A549 (cell line): ENCODE measurements around the gene SLC2A4RG. TPM values are rescaled to one million over a fixed set of nuclear protein-coding genes. Genes with fewer than 3 reads are reported as not detected.

Source experiments
- ATAC-seq, 2 experiments: fragments of 200-7000 bp in 1 of 2; fragments of >200 bp in 1 of 2; cut with Nextera tagmentation in 1 of 2; cut with Tn5 transposase in 1 of 2; 3 replicates each; pipeline versions ENCODE4 v1.8.0 to v1.9.1; 2018 to 2020; ENCODE audit warnings: mild to moderate bottlenecking in 1 of 2, moderate library complexity in 1 of 2
- CTCF ChIA-PET: fragments of 300-600 bp; sonication (Branson Sonifier 250); formaldehyde crosslinking; extraction: SDS; loops from one replicate; lab custom pipeline; 2021; ENCODE audit warnings: antibody characterized with exemption, inconsistent platforms; lab: Yijun Ruan, JAX
- POLR2A ChIA-PET: fragments of 350-600 bp; formaldehyde crosslinking; extraction: SDS; loops from one replicate; lab custom pipeline; 2021; ENCODE audit warnings: antibody characterized with exemption, inconsistent platforms; lab: Yijun Ruan, JAX
- DNase-seq, 2 experiments: peaks; one replicate each; pipeline versions ENCODE4 v3.0.0 to v3.0.0-alpha.2; 2011 to 2016; ENCODE audit warnings: low read depth in 1 of 2, low spot score in 1 of 2
- FAIRE-seq: peaks from 2 replicates; lab custom pipeline; 2011; peaks lifted over from hg19 to GRCh38; lab: Jason Lieb, UNC
- H3K27ac ChIP-seq, 2 experiments: fragments of >200 bp; sonication (Bioruptor Twin); formaldehyde crosslinking; 3 replicates each; pipeline ENCODE4 v1.5.1; 2016 to 2017
- H3K4me1 ChIP-seq: fragments of >200 bp; sonication (Bioruptor Twin); formaldehyde crosslinking; 3 replicates; pipeline ENCODE4 v1.6.1; 2016
- H3K4me2 ChIP-seq: fragments of >200 bp; sonication (Bioruptor Twin); formaldehyde crosslinking; 3 replicates; pipeline ENCODE4 v1.6.1; 2016
- H3K4me3 ChIP-seq: fragments of >200 bp; sonication (Bioruptor Twin); formaldehyde crosslinking; 3 replicates; pipeline ENCODE4 v1.5.1; 2016
- H3K9me3 ChIP-seq: fragments of >200 bp; sonication (Bioruptor Twin); formaldehyde crosslinking; 3 replicates; pipeline ENCODE4 v1.6.1; 2016
- BCL3 ChIP-seq: fragments of >200 bp; sonication (Bioruptor Twin); formaldehyde crosslinking; IDR thresholded peaks from 3 replicates; pipeline ENCODE4 v1.6.1; 2016
- CBX2 ChIP-seq: fragments of 200-600 bp; sonication (generic); IDR thresholded peaks from 2 replicates; pipeline ENCODE4 v1.6.1; 2016; ENCODE audit warnings: low read depth, mild to moderate bottlenecking, borderline replicate concordance
- CTCF ChIP-seq: fragments of >200 bp; sonication (Bioruptor Twin); formaldehyde crosslinking; IDR thresholded peaks from 3 replicates; pipeline ENCODE4 v1.5.1; 2016
- E2F6 ChIP-seq: IDR thresholded peaks from 2 replicates; pipeline ENCODE4 v1.6.1; 2012; ENCODE audit warnings: low read depth, borderline replicate concordance
- EHF ChIP-seq: fragments of 250-450 bp; sonication (Bioruptor Pico); IDR thresholded peaks from 2 replicates; pipeline ENCODE4 v1.5.0; 2020; ENCODE audit warnings: mild to moderate bottlenecking
- EP300 ChIP-seq, 2 experiments: fragments of >200 bp; sonication (Bioruptor Twin); formaldehyde crosslinking; IDR thresholded peaks; 2 replicates in 1 of 2; 3 replicates in 1 of 2; pipeline ENCODE4 v1.6.1; 2016 to 2017
- FOSB ChIP-seq: fragments of 250-450 bp; sonication (Bioruptor Pico); IDR thresholded peaks from 2 replicates; pipeline ENCODE4 v1.5.0; 2020; ENCODE audit warnings: mild to moderate bottlenecking, moderate library complexity
- FOXS1 ChIP-seq: fragments of 250-450 bp; sonication (Bioruptor Pico); IDR thresholded peaks from 2 replicates; pipeline ENCODE4 v1.5.0; 2020; ENCODE audit warnings: mild to moderate bottlenecking, moderate library complexity
- HMGXB4 ChIP-seq: fragments of 250-450 bp; sonication (Bioruptor Pico); IDR thresholded peaks from 2 replicates; pipeline ENCODE4 v1.5.0; 2021; ENCODE audit warnings: mild to moderate bottlenecking, moderate library complexity, borderline replicate concordance
- HOXB13 ChIP-seq: fragments of 250-450 bp; sonication (Bioruptor Pico); IDR thresholded peaks from 2 replicates; pipeline ENCODE4 v1.5.0; 2020; ENCODE audit warnings: low read depth, mild to moderate bottlenecking, moderate library complexity
- HOXB5 ChIP-seq: fragments of 250-450 bp; sonication (Bioruptor Pico); IDR thresholded peaks from 2 replicates; pipeline ENCODE4 v1.5.0; 2020; ENCODE audit warnings: mild to moderate bottlenecking, moderate library complexity
- JUN ChIP-seq, 2 experiments: fragments of >200 bp; sonication (Bioruptor Twin); formaldehyde crosslinking; IDR thresholded peaks; 2 replicates in 1 of 2; 3 replicates in 1 of 2; pipeline ENCODE4 v1.6.1; 2016 to 2017
- KDM1A ChIP-seq: fragments of 200-600 bp; sonication (generic); IDR thresholded peaks from 2 replicates; pipeline ENCODE4 v1.6.1; 2016; ENCODE audit warnings: low read depth, mild to moderate bottlenecking
- MAFK ChIP-seq: fragments of 450-650 bp; IDR thresholded peaks from 2 replicates; pipeline ENCODE4 v1.6.1; 2014; ENCODE audit not compliant: partially characterized antibody
- PBX3 ChIP-seq: IDR thresholded peaks from 2 replicates; pipeline ENCODE4 v1.6.1; 2012
- PHF8 ChIP-seq: fragments of 200-600 bp; sonication (generic); IDR thresholded peaks from 2 replicates; pipeline ENCODE4 v1.6.1; 2016; ENCODE audit warnings: low read depth, mild to moderate bottlenecking, antibody characterized with exemption, moderate library complexity, borderline replicate concordance
- RFX5 ChIP-seq: fragments of 450-650 bp; IDR thresholded peaks from 2 replicates; pipeline ENCODE4 v1.7.1; 2014; ENCODE audit warnings: antibody characterized with exemption, mild to moderate bottlenecking, moderate library complexity
- SREBF2 ChIP-seq: fragments of 450-650 bp; IDR thresholded peaks from 2 replicates; pipeline ENCODE4 v1.6.1; 2014; ENCODE audit warnings: mild to moderate bottlenecking, moderate library complexity
- TFCP2L1 ChIP-seq: fragments of 250-450 bp; sonication (Bioruptor Pico); IDR thresholded peaks from 2 replicates; pipeline ENCODE4 v1.5.0; 2021; ENCODE audit warnings: mild to moderate bottlenecking
- ZC3H11A ChIP-seq: fragments of 450-650 bp; IDR thresholded peaks from 2 replicates; pipeline ENCODE4 v1.6.1; 2014; ENCODE audit warnings: antibody characterized with exemption, mild to moderate bottlenecking
- ZNF302 ChIP-seq: fragments of 250-450 bp; sonication (Bioruptor Pico); IDR thresholded peaks from 2 replicates; pipeline ENCODE4 v1.9.0; 2021; ENCODE audit warnings: inconsistent platforms, mild to moderate bottlenecking, moderate library complexity
- ZSCAN20 ChIP-seq: fragments of 250-450 bp; sonication (Bioruptor Pico); IDR thresholded peaks from 2 replicates; pipeline ENCODE4 v1.8.0; 2022; ENCODE audit warnings: mild to moderate bottlenecking, moderate library complexity
- WGBS: methylation state at CpG from one replicate; pipeline ENCODE4 v1.1.6; 2017; ENCODE audit errors: missing lambda C conversion rate; 5-methylcytosine and 5-hydroxymethylcytosine counted together
- polyA plus RNA-seq, 4 experiments: library from polyadenylated mRNA; depleted of rRNA in 3 of 4; stranded (reverse); fragments of >200 nt; fragmentation: RNase III in 1 of 4; extraction: RNeasy Plus Mini Kit Qiagen cat#74134 plus additional on column Dnase treatment in 1 of 4; gene quantifications; 2 replicates in 3 of 4; 3 replicates in 1 of 4; pipeline ENCODE4 v1.2.3, GENCODE V29; 2011 to 2017

Gene SLC2A4RG
- polyA plus RNA-seq, 2 of the 4 experiments (the other 2 are of a cell fraction), result 28.1 to 64.6 TPM

GRCh38 chr20:63748070-63748933, 8.7 kb downstream of the SLC2A4RG start (continued):
- TF ChIP-seq CTCF (no peak), EHF (CRISPR knock-in tag) (no peak), HMGXB4 (CRISPR knock-in tag) (no peak), BCL3 (no peak), KDM1A (no peak)
- TF ChIP-seq, all 56 proteins: peak for 0

- TF ChIP-seq PHF8 (no peak), ZNF302 (CRISPR knock-in tag) (no peak), HOXB5 (CRISPR knock-in tag) (no peak), FOXS1 (CRISPR knock-in tag) (no peak), SREBF2 (no peak), CBX2 (no peak), ZC3H11A (no peak), RFX5 (no peak), JUN (IDR thresholded peaks at IDR 0.05) (no peak)
- no peaks in the 10 kb centered on the region for H3K4me1 ChIP-seq
- no peak overlapping the region for H3K4me3 ChIP-seq
- ATAC-seq (no peak), FAIRE-seq (no peak), DNase-seq (no peak)
- POLR2A ChIA-PET, result no interaction called here
- CTCF ChIA-PET, result interaction anchor here (0.6 to 1.1 kb wide), 3 partner anchors 11 to 115 kb away, joined by 3 read pairs; no protein-coding TSS in a partner anchor
- H3K9me3 ChIP-seq, result no peaks in the 10 kb centered on the region
- 97% methylated on average over 11 of the region's 11 CpGs for WGBS
- H3K4me2 ChIP-seq, result no peak overlapping the region
- no peak overlapping the region for H3K27ac ChIP-seq
Measured at GRCh38 chr20:63748934-63749270, 9.3 kb downstream of the SLC2A4RG start.

GRCh38 chr20:63749597-63750508, 10.3 kb downstream of the SLC2A4RG start:
- no peak for DNase-seq
- Histone ChIP-seq H3K27ac (no peak overlapping the region), H3K4me1 (no peaks in the 10 kb centered on the region), H3K4me2 (no peak overlapping the region), H3K9me3 (no peaks in the 10 kb centered on the region), H3K4me3 (no peak overlapping the region)
- no peak for ATAC-seq
- TF ChIP-seq HOXB13 (no peak), HMGXB4 (CRISPR knock-in tag) (no peak), MAFK (no peak), E2F6 (no peak), TFCP2L1 (CRISPR knock-in tag) (no peak), ZSCAN20 (CRISPR knock-in tag) (no peak), EP300 (IDR thresholded peaks at IDR 0.05) (no peak), PBX3 (no peak), SREBF2 (no peak), FOSB (CRISPR knock-in tag) (no peak)
- 91% methylated on average over 16 of the region's 16 CpGs for WGBS
- no peak for FAIRE-seq
- ChIA-PET CTCF (interaction anchor here (0.6 to 3.9 kb wide), 3 partner anchors 9 to 25 kb away, joined by 3 to 12 read pairs (median 3); no protein-coding TSS in a partner anchor), POLR2A (interaction anchor here (1.1 to 1.8 kb wide), 2 partner anchors 8 to 115 kb away, joined by 5 to 7 read pairs; partner anchors contain the start of gene TPD52L2)
